ENCODE results near the gene SP2. TPM values are rescaled to one million over a fixed set of nuclear protein-coding genes. Genes with fewer than 3 reads are reported as not detected.

Gene SP2
- total RNA-seq, 1 donor from 2014 or later: 11.3 TPM

DNA sequence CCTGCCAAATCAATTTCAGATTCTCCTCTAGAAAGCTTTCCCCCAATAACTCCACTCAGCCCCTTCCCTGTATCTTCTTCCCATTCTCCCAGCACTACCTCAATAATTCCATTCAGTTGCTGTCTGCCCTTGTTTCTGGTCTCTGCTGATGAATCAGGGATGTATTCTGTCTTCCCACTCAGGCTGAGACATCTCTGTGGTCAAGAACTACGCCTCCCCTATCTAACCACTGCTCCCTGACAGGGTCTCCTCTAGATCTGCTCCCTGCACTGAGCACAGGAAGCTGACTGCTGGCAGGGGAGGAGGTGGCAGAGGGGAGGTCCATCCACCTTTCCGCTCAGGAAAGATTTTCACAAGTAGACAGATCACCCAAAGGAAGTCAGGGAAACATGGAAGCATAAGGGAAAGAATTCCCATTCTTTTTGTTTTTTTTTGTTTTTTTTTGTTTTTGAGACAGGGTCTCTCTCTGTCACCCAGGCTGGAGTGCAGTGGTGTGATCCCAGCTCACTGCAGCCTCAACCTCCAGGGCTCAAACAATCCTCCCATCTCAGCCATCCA, 16.9 kb upstream of the SP2 start:
- H3K9me3 ChIP-seq: no peaks in the 10 kb centered on the region
- H3K4me1 ChIP-seq: peaks cover 17% of the 10 kb centered on the region
- intact Hi-C loops (cut with DNase I): no loop called here
- no peaks in the 10 kb centered on the region for H3K36me3 ChIP-seq
- H3K4me3 ChIP-seq: no peak overlapping the region
- DNase-seq (ENCODE audit: extremely low spot score in 2 of 2): no peak
- H3K27me3 ChIP-seq: no peaks in the 10 kb centered on the region
- TF ChIP-seq POLR2AphosphoS5 (IDR thresholded peaks at IDR 0.05; ENCODE audit: insufficient read depth in 1 of 2, low read depth in 1 of 2) (no peak), POLR2A (IDR thresholded peaks at IDR 0.05) (no peak)
- TF ChIP-seq, protein P1, sequence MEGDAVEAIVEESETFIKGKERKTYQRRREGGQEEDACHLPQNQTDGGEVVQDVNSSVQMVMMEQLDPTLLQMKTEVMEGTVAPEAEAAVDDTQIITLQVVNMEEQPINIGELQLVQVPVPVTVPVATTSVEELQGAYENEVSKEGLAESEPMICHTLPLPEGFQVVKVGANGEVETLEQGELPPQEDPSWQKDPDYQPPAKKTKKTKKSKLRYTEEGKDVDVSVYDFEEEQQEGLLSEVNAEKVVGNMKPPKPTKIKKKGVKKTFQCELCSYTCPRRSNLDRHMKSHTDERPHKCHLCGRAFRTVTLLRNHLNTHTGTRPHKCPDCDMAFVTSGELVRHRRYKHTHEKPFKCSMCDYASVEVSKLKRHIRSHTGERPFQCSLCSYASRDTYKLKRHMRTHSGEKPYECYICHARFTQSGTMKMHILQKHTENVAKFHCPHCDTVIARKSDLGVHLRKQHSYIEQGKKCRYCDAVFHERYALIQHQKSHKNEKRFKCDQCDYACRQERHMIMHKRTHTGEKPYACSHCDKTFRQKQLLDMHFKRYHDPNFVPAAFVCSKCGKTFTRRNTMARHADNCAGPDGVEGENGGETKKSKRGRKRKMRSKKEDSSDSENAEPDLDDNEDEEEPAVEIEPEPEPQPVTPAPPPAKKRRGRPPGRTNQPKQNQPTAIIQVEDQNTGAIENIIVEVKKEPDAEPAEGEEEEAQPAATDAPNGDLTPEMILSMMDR (IDR thresholded peaks at IDR 0.05): no peak
- no peak overlapping the region for H3K27ac ChIP-seq

DNA sequence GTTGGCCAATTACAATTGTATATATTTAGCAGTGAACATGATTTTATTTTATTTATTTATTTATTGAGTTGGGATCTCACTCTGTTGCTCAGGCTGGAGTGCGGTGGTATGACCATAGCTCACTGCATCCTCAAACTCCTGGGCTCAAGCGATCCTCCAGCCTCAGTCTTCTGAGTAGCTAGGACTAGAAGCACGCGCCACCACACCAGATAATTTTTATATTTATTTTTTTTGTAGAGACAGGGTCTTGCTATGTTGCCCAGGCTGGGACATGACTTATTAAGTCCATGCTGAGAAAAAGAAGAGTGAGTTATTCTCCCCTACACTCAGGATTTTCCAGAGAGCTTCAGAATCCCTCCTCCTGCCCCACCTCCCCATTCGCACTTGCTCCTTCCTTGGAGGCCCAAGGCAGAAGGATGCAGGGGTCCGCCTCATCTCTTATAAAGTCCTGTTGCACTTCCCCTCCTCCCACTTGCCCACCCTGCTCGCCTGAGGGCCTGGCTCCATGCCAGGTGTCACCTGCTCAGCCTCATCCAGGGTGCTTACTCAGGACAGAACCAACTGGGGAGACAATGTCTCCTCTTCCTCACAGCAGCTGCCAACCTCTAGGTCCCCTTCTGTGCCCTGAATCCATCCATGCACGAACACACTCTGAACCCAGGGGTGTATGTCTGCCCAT, 16.1 kb upstream of the SP2 start:
- Histone ChIP-seq H3K4me3 (no peak overlapping the region), H3K27ac (no peak overlapping the region), H3K27me3 (no peaks in the 10 kb centered on the region), H3K9me3 (no peaks in the 10 kb centered on the region), H3K36me3 (no peaks in the 10 kb centered on the region), H3K4me1 (peaks cover 25% of the 10 kb centered on the region)
- intact Hi-C loops (cut with DNase I): no loop called here
- DNase-seq (ENCODE audit: extremely low spot score in 2 of 2): no peak
- TF ChIP-seq POLR2AphosphoS5 (IDR thresholded peaks at IDR 0.05; ENCODE audit: insufficient read depth in 1 of 2, low read depth in 1 of 2) (no peak), POLR2A (IDR thresholded peaks at IDR 0.05) (no peak)
- TF ChIP-seq, protein P1 (IDR thresholded peaks at IDR 0.05): no peak

DNA sequence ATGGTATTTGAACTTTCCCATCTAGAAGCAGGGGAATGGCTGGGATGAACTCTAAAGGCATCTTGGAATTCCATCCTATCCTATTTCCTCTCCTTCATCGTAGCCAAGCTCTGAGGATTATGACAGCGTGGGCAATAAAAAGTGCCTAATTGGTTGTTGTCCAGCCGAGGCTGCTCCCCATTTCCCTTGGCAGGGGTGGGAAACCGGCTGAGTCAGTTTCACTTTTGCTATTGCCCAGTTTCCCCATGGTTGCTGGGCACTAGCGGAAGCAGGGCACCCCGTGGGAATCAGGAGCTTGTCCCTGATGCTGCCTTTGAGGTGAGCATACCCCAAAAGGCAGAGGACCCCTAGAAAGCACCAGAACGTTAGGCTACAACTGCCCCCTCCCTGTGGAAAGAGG, 13.8 kb upstream of the SP2 start:
- TF ChIP-seq POLR2A (IDR thresholded peaks at IDR 0.05): no peak
- TF ChIP-seq, protein P1 (IDR thresholded peaks at IDR 0.05): no peak
- TF ChIP-seq POLR2AphosphoS5 (IDR thresholded peaks at IDR 0.05; ENCODE audit: insufficient read depth in 1 of 2, low read depth in 1 of 2): peak in 1 of 2 donors; percentile 18
- H3K9me3 ChIP-seq: no peaks in the 10 kb centered on the region
- DNase-seq (ENCODE audit: extremely low spot score in 2 of 2): no peak
- H3K4me1 ChIP-seq: peaks cover 34% of the 10 kb centered on the region
- no peaks in the 10 kb centered on the region for H3K27me3 ChIP-seq
- no peaks in the 10 kb centered on the region for H3K36me3 ChIP-seq
- H3K4me3 ChIP-seq: peak overlapping the region; percentile 2 to 26
- peak overlapping the region; percentile 24 for H3K27ac ChIP-seq
- intact Hi-C loops (cut with DNase I): no loop called here

DNA sequence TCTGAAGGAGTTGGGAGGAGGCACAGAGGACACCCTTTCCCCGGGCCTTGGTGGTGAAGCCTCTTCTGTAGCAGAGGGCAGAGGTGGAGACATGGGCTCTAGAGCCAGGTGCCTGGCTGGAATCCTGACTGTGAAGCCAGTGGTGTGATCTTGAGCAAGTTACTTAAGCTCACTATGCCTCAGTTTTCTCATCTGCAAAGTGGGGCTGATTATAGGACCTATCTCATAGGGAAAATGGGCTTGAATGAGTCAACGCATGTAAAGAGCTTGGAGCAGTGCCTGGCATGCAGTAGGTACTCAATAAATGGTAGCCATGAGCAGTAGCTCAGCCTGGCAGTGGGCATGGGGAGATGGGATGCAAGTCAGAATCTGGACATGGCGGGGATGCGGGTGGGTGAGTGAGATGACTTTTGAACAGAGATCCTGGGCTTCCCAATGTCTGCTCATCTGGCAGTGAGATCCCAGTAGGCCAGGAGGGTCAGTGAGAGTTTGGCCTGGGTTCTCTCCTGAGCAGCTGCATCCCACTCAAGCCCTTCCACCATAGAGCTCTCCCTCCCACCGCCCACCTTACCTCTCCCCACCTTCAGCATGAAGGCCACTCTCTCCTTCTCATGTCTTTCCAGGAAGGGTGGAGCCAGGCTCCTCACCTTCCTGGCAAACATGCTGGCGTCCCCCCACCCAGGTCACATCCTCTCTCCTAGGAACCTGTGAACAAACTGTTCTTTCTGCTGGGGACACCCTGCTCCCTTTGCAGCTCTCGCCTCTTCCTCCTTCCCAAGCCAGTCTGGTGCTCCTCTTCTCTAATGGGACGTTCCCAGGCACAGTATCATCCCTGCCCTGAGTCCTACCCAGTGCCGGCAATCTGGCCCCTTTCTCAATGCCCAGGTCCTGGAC, 13.1 kb upstream of the SP2 start:
- no peak for DNase-seq (ENCODE audit: extremely low spot score in 2 of 2)
- H3K4me1 ChIP-seq: peaks cover 34% of the 10 kb centered on the region
- H3K4me3 ChIP-seq: peak overlapping the region; percentile 2 to 26
- no peaks in the 10 kb centered on the region for H3K9me3 ChIP-seq
- H3K27me3 ChIP-seq: no peaks in the 10 kb centered on the region
- H3K27ac ChIP-seq: peak overlapping the region; percentile 24
- TF ChIP-seq POLR2AphosphoS5 (IDR thresholded peaks at IDR 0.05; ENCODE audit: insufficient read depth in 1 of 2, low read depth in 1 of 2) (no peak), POLR2A (IDR thresholded peaks at IDR 0.05) (no peak)
- TF ChIP-seq, protein P1 (IDR thresholded peaks at IDR 0.05): no peak
- no peaks in the 10 kb centered on the region for H3K36me3 ChIP-seq
- intact Hi-C loops (cut with DNase I): no loop called here
